GM12878 (cell line): ENCODE results near the gene SPI1. TPM values are rescaled to one million over a fixed set of nuclear protein-coding genes. Genes with fewer than 3 reads are reported as not detected.

Experiments used
- CBX3 ChIP-seq: fragments of 200-600 bp; sonication (generic); IDR thresholded peaks from 2 replicates; pipeline ENCODE4 v1.6.1; 2016; ENCODE audit warnings: low read depth, borderline replicate concordance
- CREM ChIP-seq: IDR thresholded peaks from 2 replicates; pipeline ENCODE4 v1.6.1; 2014; ENCODE audit warnings: antibody characterized with exemption, low read depth
- DPF2 ChIP-seq: fragments of 450-650 bp; IDR thresholded peaks from 2 replicates; pipeline ENCODE4 v1.6.1; 2017; ENCODE audit warnings: mild to moderate bottlenecking
- GABPA ChIP-seq: IDR thresholded peaks from 2 replicates; pipeline ENCODE4 v1.6.1; 2014; ENCODE audit warnings: antibody characterized with exemption, low read depth, mild to moderate bottlenecking, inconsistent platforms
- MYC ChIP-seq: IDR thresholded peaks from 2 replicates; pipeline ENCODE4 v1.6.1; 2011; ENCODE audit warnings: mild to moderate bottlenecking, low read length, moderate library complexity, inconsistent platforms; ENCODE audit not compliant: insufficient read depth, insufficient replicate concordance, insufficient read length, severe bottlenecking
- NBN ChIP-seq: fragments of 450-650 bp; IDR thresholded peaks from 2 replicates; pipeline ENCODE4 v1.6.1; 2016
- NFIC ChIP-seq: IDR thresholded peaks from 2 replicates; pipeline ENCODE4 v1.6.1; 2012; ENCODE audit warnings: low read depth, mild to moderate bottlenecking, inconsistent platforms, low read length, moderate library complexity
- NFYA ChIP-seq: IDR thresholded peaks from 2 replicates; pipeline ENCODE4 v1.6.1; 2011; ENCODE audit warnings: low read depth, mild to moderate bottlenecking, low read length, improper control_type of control experiment, borderline replicate concordance
- PAX5 ChIP-seq: IDR thresholded peaks from 2 replicates; pipeline ENCODE4 v1.6.1; 2011; ENCODE audit warnings: low read depth, low read length, borderline replicate concordance
- RBBP5 ChIP-seq: fragments of 200-600 bp; sonication (generic); conservative IDR thresholded peaks from 2 replicates; pipeline ENCODE4 v1.6.1; 2016
- YY1 ChIP-seq: IDR thresholded peaks from 2 replicates; pipeline ENCODE4 v1.6.1; 2011; ENCODE audit warnings: low read depth, mild to moderate bottlenecking, low read length
- ZNF207 ChIP-seq: fragments of 450-650 bp; IDR thresholded peaks from 2 replicates; pipeline ENCODE4 v1.6.1; 2014; ENCODE audit warnings: antibody characterized with exemption, mild to moderate bottlenecking, borderline replicate concordance
- polyA plus RNA-seq, 11 experiments: library from polyadenylated mRNA; depleted of rRNA in 4 of 11; unstranded in 6 of 11; stranded (reverse) in 5 of 11; fragments of >200 nt; fragmentation: Nextera tagmentation in 4 of 11; fragmentation: Illumina TruSeq in 1 of 11; extraction: Ambion mirVana in 4 of 11; extraction: Trizol in 1 of 11; gene quantifications; 1 replicate in 1 of 11; 2 replicates in 10 of 11; pipeline versions ENCODE4 v1.2.1 to v1.2.3, GENCODE V29; 2011 to 2016; ENCODE audit warnings: inconsistent platforms in 2 of 11, missing spikeins in 2 of 11, low read depth in 1 of 11
- total RNA-seq, 4 experiments: library from RNA; depleted of rRNA in 3 of 4; stranded (reverse); fragments of >200 nt in 3 of 4; fragmentation: Illumina TruSeq in 1 of 4; extraction: Trizol in 1 of 4; gene quantifications; 2 replicates each; pipeline versions ENCODE4 v1.2.1 to v1.2.3, GENCODE V29; 2013 to 2021
- TF ChIP-seq, protein P1 (sequence below): fragments of 450-650 bp; IDR thresholded peaks from 2 replicates; pipeline ENCODE4 v1.6.1; 2017; ENCODE audit warnings: mild to moderate bottlenecking, low read depth, inconsistent platforms; ENCODE audit not compliant: poor library complexity, severe bottlenecking
- TF ChIP-seq, protein P2 (sequence below): IDR thresholded peaks from 2 replicates; pipeline ENCODE4 v1.6.1; 2011; ENCODE audit warnings: mild to moderate bottlenecking, low read depth, low read length, moderate library complexity; ENCODE audit not compliant: insufficient replicate concordance
- TF ChIP-seq, protein P3 (sequence below): IDR thresholded peaks from 2 replicates; pipeline ENCODE4 v1.6.1; 2011; ENCODE audit warnings: borderline replicate concordance, low read depth, mild to moderate bottlenecking, moderate library complexity, low read length; ENCODE audit not compliant: insufficient read depth, poor library complexity, severe bottlenecking
- TF ChIP-seq, protein P4 (sequence below): fragments of 450-650 bp; IDR thresholded peaks from 2 replicates; pipeline ENCODE4 v1.6.1; 2014; ENCODE audit warnings: mild to moderate bottlenecking
- TF ChIP-seq, protein P5 (sequence below): fragments of 450-650 bp; IDR thresholded peaks from 2 replicates; pipeline ENCODE4 v1.6.1; 2016; ENCODE audit warnings: mild to moderate bottlenecking
- TF ChIP-seq, protein P6 (sequence below): fragments of 450-650 bp; IDR thresholded peaks from 2 replicates; pipeline ENCODE4 v1.6.1; 2017; ENCODE audit warnings: antibody characterized with exemption, mild to moderate bottlenecking, moderate library complexity

SPI1 gene
- total and polyA plus RNA-seq, 10 of the 15 experiments (the other 5 are each of a cell fraction or from before 2014, with no cell fraction given) = 0.05 to 31.1 (median 9.7) TPM

DNA sequence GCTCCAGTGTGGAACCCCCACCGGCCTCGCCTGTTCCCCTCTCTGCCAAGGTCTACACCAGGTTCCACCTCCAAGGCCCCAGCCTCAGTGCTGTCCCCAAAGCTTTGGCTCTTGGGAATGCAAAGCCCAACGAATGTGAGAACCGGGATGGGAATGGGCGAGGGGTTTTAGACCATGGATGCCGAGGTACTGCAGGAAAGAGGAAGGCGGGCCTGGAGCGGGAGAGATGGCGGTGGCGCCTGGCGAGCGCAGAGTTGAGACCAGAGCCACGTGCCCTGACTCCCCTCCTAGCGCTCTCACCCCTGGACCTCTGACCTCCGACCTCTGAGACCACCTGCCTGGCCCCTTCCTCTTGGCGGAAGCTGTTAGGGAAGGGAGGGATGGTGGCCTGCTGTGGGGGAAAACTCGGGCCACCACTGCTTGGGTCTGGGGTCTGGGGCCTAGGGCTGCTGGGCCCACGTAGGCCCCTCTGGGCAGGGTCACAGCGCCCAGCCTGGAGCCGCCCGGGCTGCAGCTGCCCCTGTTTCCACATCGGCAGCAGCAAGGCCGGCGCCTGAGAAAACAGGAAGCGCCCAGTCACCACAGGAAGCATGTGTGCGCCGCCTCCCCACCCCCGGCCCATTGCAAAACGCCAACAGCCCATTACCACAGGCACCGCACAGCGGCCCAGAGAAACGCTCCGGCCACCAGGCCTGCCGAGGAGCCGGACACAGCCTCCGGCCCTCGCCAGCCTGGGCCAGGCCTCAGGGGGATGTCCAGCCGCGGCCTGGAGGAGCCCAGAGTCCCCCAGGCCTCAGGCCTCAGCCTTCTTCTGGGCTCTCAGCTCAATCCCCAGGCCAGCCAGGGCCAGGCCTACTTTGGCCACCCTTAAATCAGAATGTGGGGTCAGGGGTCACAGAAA lies 16.2 kb upstream of the SPI1 start (continued):
- TF ChIP-seq, protein P1, sequence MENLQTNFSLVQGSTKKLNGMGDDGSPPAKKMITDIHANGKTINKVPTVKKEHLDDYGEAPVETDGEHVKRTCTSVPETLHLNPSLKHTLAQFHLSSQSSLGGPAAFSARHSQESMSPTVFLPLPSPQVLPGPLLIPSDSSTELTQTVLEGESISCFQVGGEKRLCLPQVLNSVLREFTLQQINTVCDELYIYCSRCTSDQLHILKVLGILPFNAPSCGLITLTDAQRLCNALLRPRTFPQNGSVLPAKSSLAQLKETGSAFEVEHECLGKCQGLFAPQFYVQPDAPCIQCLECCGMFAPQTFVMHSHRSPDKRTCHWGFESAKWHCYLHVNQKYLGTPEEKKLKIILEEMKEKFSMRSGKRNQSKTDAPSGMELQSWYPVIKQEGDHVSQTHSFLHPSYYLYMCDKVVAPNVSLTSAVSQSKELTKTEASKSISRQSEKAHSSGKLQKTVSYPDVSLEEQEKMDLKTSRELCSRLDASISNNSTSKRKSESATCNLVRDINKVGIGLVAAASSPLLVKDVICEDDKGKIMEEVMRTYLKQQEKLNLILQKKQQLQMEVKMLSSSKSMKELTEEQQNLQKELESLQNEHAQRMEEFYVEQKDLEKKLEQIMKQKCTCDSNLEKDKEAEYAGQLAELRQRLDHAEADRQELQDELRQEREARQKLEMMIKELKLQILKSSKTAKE = no peak
- TF ChIP-seq DPF2 (peak; percentile 69; the same call in 1 of the 2 replicates), CBX3 (no peak), YY1 (peak; percentile 74), ZNF207 (0 out of 2 replicates have a peak, but pooled peaks have one; percentile 71), NBN (0 out of 2 replicates have a peak, but pooled peaks have one; percentile 62), MYC (peak; percentile 72), NFIC (no peak), GABPA (peak; percentile 78), NFYA (no peak), PAX5 (peak; percentile 65; the same call in 1 of the 2 replicates), CREM (peak; percentile 57; the same call in 1 of the 2 replicates), RBBP5 (no peak)
- TF ChIP-seq, protein P2, sequence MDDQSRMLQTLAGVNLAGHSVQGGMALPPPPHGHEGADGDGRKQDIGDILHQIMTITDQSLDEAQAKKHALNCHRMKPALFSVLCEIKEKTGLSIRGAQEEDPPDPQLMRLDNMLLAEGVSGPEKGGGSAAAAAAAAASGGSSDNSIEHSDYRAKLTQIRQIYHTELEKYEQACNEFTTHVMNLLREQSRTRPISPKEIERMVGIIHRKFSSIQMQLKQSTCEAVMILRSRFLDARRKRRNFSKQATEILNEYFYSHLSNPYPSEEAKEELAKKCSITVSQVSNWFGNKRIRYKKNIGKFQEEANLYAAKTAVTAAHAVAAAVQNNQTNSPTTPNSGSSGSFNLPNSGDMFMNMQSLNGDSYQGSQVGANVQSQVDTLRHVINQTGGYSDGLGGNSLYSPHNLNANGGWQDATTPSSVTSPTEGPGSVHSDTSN = no peak
- TF ChIP-seq, protein P3, sequence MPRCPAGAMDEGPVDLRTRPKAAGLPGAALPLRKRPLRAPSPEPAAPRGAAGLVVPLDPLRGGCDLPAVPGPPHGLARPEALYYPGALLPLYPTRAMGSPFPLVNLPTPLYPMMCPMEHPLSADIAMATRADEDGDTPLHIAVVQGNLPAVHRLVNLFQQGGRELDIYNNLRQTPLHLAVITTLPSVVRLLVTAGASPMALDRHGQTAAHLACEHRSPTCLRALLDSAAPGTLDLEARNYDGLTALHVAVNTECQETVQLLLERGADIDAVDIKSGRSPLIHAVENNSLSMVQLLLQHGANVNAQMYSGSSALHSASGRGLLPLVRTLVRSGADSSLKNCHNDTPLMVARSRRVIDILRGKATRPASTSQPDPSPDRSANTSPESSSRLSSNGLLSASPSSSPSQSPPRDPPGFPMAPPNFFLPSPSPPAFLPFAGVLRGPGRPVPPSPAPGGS = peak; percentile 29
- TF ChIP-seq, protein P4, sequence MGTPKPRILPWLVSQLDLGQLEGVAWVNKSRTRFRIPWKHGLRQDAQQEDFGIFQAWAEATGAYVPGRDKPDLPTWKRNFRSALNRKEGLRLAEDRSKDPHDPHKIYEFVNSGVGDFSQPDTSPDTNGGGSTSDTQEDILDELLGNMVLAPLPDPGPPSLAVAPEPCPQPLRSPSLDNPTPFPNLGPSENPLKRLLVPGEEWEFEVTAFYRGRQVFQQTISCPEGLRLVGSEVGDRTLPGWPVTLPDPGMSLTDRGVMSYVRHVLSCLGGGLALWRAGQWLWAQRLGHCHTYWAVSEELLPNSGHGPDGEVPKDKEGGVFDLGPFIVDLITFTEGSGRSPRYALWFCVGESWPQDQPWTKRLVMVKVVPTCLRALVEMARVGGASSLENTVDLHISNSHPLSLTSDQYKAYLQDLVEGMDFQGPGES = no peak
- TF ChIP-seq, protein P5, sequence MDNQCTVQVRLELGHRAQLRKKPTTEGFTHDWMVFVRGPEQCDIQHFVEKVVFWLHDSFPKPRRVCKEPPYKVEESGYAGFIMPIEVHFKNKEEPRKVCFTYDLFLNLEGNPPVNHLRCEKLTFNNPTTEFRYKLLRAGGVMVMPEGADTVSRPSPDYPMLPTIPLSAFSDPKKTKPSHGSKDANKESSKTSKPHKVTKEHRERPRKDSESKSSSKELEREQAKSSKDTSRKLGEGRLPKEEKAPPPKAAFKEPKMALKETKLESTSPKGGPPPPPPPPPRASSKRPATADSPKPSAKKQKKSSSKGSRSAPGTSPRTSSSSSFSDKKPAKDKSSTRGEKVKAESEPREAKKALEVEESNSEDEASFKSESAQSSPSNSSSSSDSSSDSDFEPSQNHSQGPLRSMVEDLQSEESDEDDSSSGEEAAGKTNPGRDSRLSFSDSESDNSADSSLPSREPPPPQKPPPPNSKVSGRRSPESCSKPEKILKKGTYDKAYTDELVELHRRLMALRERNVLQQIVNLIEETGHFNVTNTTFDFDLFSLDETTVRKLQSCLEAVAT = peak; percentile 51; the same call in 1 of the 2 replicates
- TF ChIP-seq, protein P6, sequence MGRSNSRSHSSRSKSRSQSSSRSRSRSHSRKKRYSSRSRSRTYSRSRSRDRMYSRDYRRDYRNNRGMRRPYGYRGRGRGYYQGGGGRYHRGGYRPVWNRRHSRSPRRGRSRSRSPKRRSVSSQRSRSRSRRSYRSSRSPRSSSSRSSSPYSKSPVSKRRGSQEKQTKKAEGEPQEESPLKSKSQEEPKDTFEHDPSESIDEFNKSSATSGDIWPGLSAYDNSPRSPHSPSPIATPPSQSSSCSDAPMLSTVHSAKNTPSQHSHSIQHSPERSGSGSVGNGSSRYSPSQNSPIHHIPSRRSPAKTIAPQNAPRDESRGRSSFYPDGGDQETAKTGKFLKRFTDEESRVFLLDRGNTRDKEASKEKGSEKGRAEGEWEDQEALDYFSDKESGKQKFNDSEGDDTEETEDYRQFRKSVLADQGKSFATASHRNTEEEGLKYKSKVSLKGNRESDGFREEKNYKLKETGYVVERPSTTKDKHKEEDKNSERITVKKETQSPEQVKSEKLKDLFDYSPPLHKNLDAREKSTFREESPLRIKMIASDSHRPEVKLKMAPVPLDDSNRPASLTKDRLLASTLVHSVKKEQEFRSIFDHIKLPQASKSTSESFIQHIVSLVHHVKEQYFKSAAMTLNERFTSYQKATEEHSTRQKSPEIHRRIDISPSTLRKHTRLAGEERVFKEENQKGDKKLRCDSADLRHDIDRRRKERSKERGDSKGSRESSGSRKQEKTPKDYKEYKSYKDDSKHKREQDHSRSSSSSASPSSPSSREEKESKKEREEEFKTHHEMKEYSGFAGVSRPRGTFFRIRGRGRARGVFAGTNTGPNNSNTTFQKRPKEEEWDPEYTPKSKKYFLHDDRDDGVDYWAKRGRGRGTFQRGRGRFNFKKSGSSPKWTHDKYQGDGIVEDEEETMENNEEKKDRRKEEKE = no peak
